Measurements from ENCODE around the gene LRBA.

DNA sequence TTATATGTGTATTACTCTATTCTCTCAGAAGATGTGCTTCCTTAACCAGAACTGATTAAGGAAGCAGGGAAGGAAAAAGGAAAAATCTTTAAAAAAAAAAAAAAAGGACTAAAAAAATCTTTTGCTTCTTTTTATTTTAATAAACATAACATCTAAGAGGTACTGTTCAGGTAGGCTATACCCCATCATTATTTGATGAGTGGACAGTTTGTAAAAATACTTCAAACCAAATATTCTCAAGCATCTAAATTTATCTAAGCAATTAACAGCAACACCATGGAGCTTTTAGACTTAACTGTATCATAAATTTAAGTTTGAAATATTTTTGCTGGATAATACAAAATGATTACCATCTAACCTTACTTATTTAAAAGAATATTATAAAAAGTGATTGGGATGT is 264.3 kb downstream of the LRBA start:
- TF ChIP-seq, protein P1, sequence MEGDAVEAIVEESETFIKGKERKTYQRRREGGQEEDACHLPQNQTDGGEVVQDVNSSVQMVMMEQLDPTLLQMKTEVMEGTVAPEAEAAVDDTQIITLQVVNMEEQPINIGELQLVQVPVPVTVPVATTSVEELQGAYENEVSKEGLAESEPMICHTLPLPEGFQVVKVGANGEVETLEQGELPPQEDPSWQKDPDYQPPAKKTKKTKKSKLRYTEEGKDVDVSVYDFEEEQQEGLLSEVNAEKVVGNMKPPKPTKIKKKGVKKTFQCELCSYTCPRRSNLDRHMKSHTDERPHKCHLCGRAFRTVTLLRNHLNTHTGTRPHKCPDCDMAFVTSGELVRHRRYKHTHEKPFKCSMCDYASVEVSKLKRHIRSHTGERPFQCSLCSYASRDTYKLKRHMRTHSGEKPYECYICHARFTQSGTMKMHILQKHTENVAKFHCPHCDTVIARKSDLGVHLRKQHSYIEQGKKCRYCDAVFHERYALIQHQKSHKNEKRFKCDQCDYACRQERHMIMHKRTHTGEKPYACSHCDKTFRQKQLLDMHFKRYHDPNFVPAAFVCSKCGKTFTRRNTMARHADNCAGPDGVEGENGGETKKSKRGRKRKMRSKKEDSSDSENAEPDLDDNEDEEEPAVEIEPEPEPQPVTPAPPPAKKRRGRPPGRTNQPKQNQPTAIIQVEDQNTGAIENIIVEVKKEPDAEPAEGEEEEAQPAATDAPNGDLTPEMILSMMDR (conservative IDR thresholded peaks at IDR 0.05; ENCODE audit: low read depth, low read length) = no peak
- TF ChIP-seq MXI1 (IDR thresholded peaks at IDR 0.05; ENCODE audit: borderline replicate concordance, low read depth, low read length) (no peak), BHLHE40 (IDR thresholded peaks at IDR 0.05; ENCODE audit: low read depth, low read length) (no peak), RCOR1 (IDR thresholded peaks at IDR 0.05; ENCODE audit: insufficient replicate concordance, low read length) (no peak), RFX5 (IDR thresholded peaks at IDR 0.05; ENCODE audit: low read depth, low read length) (no peak), RAD21 (IDR thresholded peaks at IDR 0.05; ENCODE audit: low read length) (no peak), POLR2A (IDR thresholded peaks at IDR 0.05; ENCODE audit: low read depth, low read length) (no peak), MAFK (IDR thresholded peaks at IDR 0.05; ENCODE audit: low read depth, low read length) (peak; percentile 74)
- TF ChIP-seq, protein P2, sequence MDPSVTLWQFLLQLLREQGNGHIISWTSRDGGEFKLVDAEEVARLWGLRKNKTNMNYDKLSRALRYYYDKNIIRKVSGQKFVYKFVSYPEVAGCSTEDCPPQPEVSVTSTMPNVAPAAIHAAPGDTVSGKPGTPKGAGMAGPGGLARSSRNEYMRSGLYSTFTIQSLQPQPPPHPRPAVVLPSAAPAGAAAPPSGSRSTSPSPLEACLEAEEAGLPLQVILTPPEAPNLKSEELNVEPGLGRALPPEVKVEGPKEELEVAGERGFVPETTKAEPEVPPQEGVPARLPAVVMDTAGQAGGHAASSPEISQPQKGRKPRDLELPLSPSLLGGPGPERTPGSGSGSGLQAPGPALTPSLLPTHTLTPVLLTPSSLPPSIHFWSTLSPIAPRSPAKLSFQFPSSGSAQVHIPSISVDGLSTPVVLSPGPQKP (IDR thresholded peaks at IDR 0.05; ENCODE audit: borderline replicate concordance, low read depth, low read length) = no peak
